Keratinocyte (primary cell): ENCODE measurements around the gene HOXD11. TPM values are rescaled to one million over a fixed set of nuclear protein-coding genes. Genes with fewer than 3 reads are reported as not detected.

Experiments
- DNase-seq: peaks from one replicate; pipeline ENCODE4 v3.0.0-alpha.2; 2011; ENCODE audit warnings: low read depth, missing footprints, low spot score
- FAIRE-seq: peaks from 2 replicates; lab custom pipeline; 2011; peaks lifted over from hg19 to GRCh38; lab: Jason Lieb, UNC
- H2AFZ ChIP-seq: 2 replicates; pipeline ENCODE4 v1.6.0; 2012; ENCODE audit warnings: low read length, control low read depth, inconsistent platforms; ENCODE audit not compliant: control insufficient read depth
- H3K27ac ChIP-seq: 2 replicates; pipeline ENCODE4 v1.5.1; 2011; ENCODE audit warnings: low read length; ENCODE audit not compliant: control insufficient read depth, insufficient read depth
- H3K27me3 ChIP-seq: 3 replicates; pipeline ENCODE4 v1.6.0; 2011; ENCODE audit warnings: low read length; ENCODE audit not compliant: control insufficient read depth, insufficient read depth; ENCODE audit errors: extremely low read depth
- H3K36me3 ChIP-seq, 2 experiments: 2 replicates in 1 of 2; 3 replicates in 1 of 2; pipeline ENCODE4 v1.5.1; 2011; ENCODE audit warnings: low read length in 2 of 2, mild to moderate bottlenecking in 1 of 2; ENCODE audit not compliant: control insufficient read depth in 2 of 2, insufficient read depth in 2 of 2; ENCODE audit errors: extremely low read depth in 1 of 2
- H3K4me1 ChIP-seq: 3 replicates; pipeline ENCODE4 v1.5.1; 2011; ENCODE audit warnings: low read length; ENCODE audit not compliant: control insufficient read depth, insufficient read depth; ENCODE audit errors: extremely low read depth
- H3K4me2 ChIP-seq: 3 replicates; pipeline ENCODE4 v1.6.0; 2011; ENCODE audit warnings: low read depth, low read length; ENCODE audit not compliant: control insufficient read depth, insufficient read depth; ENCODE audit errors: extremely low read depth
- H3K4me3 ChIP-seq, 3 experiments: fragments of 200-600 bp in 1 of 3; sonication (generic) in 1 of 3; 2 replicates in 2 of 3; 3 replicates in 1 of 3; pipeline ENCODE4 v1.5.1; 2011 to 2016; ENCODE audit warnings: low read length in 3 of 3, mild to moderate bottlenecking in 3 of 3, control low read depth in 2 of 3, inconsistent platforms in 1 of 3, low read depth in 1 of 3, mixed read lengths in 1 of 3, mixed run types in 1 of 3, moderate library complexity in 1 of 3; ENCODE audit not compliant: control insufficient read depth in 2 of 3, insufficient read depth in 2 of 3; ENCODE audit errors: extremely low read depth in 1 of 3
- H3K79me2 ChIP-seq: 2 replicates; pipeline ENCODE4 v1.6.0; 2012; ENCODE audit warnings: low read length; ENCODE audit not compliant: control insufficient read depth, insufficient read depth
- H3K9ac ChIP-seq: 3 replicates; pipeline ENCODE4 v1.6.0; 2011; ENCODE audit warnings: low read length; ENCODE audit not compliant: control insufficient read depth, insufficient read depth; ENCODE audit errors: extremely low read depth
- H3K9me1 ChIP-seq: 3 replicates; pipeline ENCODE4 v1.6.0; 2011; ENCODE audit warnings: low read length; ENCODE audit not compliant: control insufficient read depth, insufficient read depth; ENCODE audit errors: extremely low read depth
- H3K9me3 ChIP-seq: 2 replicates; pipeline ENCODE4 v1.5.1; 2012; ENCODE audit warnings: low read depth, low read length; ENCODE audit not compliant: control insufficient read depth
- H4K20me1 ChIP-seq: 3 replicates; pipeline ENCODE4 v1.6.0; 2011; ENCODE audit warnings: low read length; ENCODE audit not compliant: control insufficient read depth, insufficient read depth; ENCODE audit errors: extremely low read depth
- CTCF ChIP-seq, 3 experiments: IDR thresholded peaks in 1 of 3; conservative IDR thresholded peaks in 1 of 3; optimal IDR thresholded peaks in 1 of 3; 2 replicates in 2 of 3; 3 replicates in 1 of 3; pipeline versions ENCODE3 to v1.5.1; 2011; ENCODE audit warnings: low read length in 3 of 3, mild to moderate bottlenecking in 3 of 3, moderate library complexity in 2 of 3, control low read depth in 1 of 3, inconsistent platforms in 1 of 3; ENCODE audit not compliant: insufficient read depth in 2 of 3; ENCODE audit errors: extremely low read depth in 1 of 3
- EZH2 ChIP-seq: IDR thresholded peaks from one replicate; pipeline ENCODE4 v1.6.1; 2012; ENCODE audit warnings: inconsistent platforms, mild to moderate bottlenecking, low read length, moderate library complexity
- dilution Hi-C: fragments of 300-500 bp; cut with MboI; formaldehyde crosslinking; loops from one replicate; pipeline ENCODE4 v1.7.0; 2020; ENCODE audit warnings: low sequenced_read_pairs; ENCODE audit not compliant: extremely low pct_ligation_motif_present
- polyA plus RNA-seq, 5 experiments: library from polyadenylated mRNA; depleted of rRNA in 3 of 5; stranded (reverse) in 3 of 5; stranded (forward) in 1 of 5; unstranded in 1 of 5; fragments of >200 nt; gene quantifications; 1 replicate in 1 of 5; 2 replicates in 3 of 5; 3 replicates in 1 of 5; pipeline versions ENCODE4 v1.2.1 to v1.2.3, GENCODE V29; 2011 to 2012; ENCODE audit warnings: missing spikeins in 2 of 5, low read depth in 1 of 5, low replicate concordance in 1 of 5

Gene HOXD11
- polyA plus RNA-seq, 1 donor (not counting 4 experiments of a cell fraction or from before 2014, with no cell fraction given): not detected

GRCh38 chr2:176112375-176113302 is 5.6 kb downstream of the HOXD11 start:
- dilution Hi-C loops: no loop called here
- FAIRE-seq: no peak
- Histone ChIP-seq H3K79me2 (no peaks in the 10 kb centered on the region), H3K4me3 (no peak overlapping the region), H3K27ac (no peak overlapping the region), H3K9me1 (no peaks in the 10 kb centered on the region), H3K9me3 (peaks cover 4% of the 10 kb centered on the region), H3K9ac (no peak overlapping the region), H3K27me3 (peaks cover 97% of the 10 kb centered on the region), H4K20me1 (peaks cover 2% of the 10 kb centered on the region), H2AFZ (no peak overlapping the region), H3K4me1 (no peaks in the 10 kb centered on the region), H3K36me3 (no peaks in the 10 kb centered on the region), H3K4me2 (no peak overlapping the region)
- TF ChIP-seq CTCF (optimal IDR thresholded peaks at IDR 0.05 in 1 of 3, IDR thresholded peaks at IDR 0.05 in 1 of 3, conservative IDR thresholded peaks at IDR 0.05 in 1 of 3; ENCODE audit: extremely low read depth in 1 of 3, insufficient read depth in 2 of 3, low read length in 3 of 3) (no peak), EZH2 (peak; percentile 29)
- no peak for DNase-seq

- no peak overlapping the region for H3K4me2 ChIP-seq
Observed at GRCh38 chr2:176114120-176114929, 7.2 kb downstream of the HOXD11 start.

More at GRCh38 chr2:176114120-176114929, 7.2 kb downstream of the HOXD11 start:
- H3K27me3 ChIP-seq: peaks cover 98% of the 10 kb centered on the region
- H3K27ac ChIP-seq: no peak overlapping the region
- H3K4me1 ChIP-seq: no peaks in the 10 kb centered on the region
- H3K79me2 ChIP-seq: no peaks in the 10 kb centered on the region
- no peaks in the 10 kb centered on the region for H3K9me1 ChIP-seq
- peaks cover 4% of the 10 kb centered on the region for H3K9me3 ChIP-seq
- FAIRE-seq (no peak), DNase-seq (no peak)
- H3K4me3 ChIP-seq: no peak overlapping the region
- TF ChIP-seq EZH2 (peak; percentile 25), CTCF (optimal IDR thresholded peaks at IDR 0.05 in 1 of 3, IDR thresholded peaks at IDR 0.05 in 1 of 3, conservative IDR thresholded peaks at IDR 0.05 in 1 of 3; ENCODE audit: extremely low read depth in 1 of 3, insufficient read depth in 2 of 3, low read length in 3 of 3) (no peak)
- no peak overlapping the region for H2AFZ ChIP-seq
- no peaks in the 10 kb centered on the region for H3K36me3 ChIP-seq
- dilution Hi-C loops: no loop called here
- H4K20me1 ChIP-seq: peaks cover 2% of the 10 kb centered on the region
- no peak overlapping the region for H3K9ac ChIP-seq
